Gastrocnemius medialis (tissue), 4 donors: ENCODE results near the gene PCED1B. TPM values are rescaled to one million over a fixed set of nuclear protein-coding genes. Genes with fewer than 3 reads are reported as not detected.

Experiments used
- ATAC-seq, 2 donors: fragments of 150-250 bp; one replicate each; pipeline ENCODE4 v1.9.1; 2016
- DNase-seq, 2 donors: peaks; one replicate each; pipeline ENCODE4 v3.0.0-alpha.2; 2019
- H3K27ac ChIP-seq, 4 donors: fragments of 200-600 bp; sonication (generic); 1 replicate in 1 of 4; 2 replicates in 3 of 4; pipeline ENCODE4 v1.5.1; 2016 to 2018; ENCODE audit warnings: mild to moderate bottlenecking in 2 of 4, moderate library complexity in 1 of 4
- H3K27me3 ChIP-seq, 3 donors: fragments of 200-600 bp; sonication (generic) in 2 of 3; 1 replicate in 1 of 3; 2 replicates in 2 of 3; pipeline versions ENCODE4 v1.5.1 to v1.6.0; 2016 to 2019; ENCODE audit warnings: mild to moderate bottlenecking in 1 of 3, moderate library complexity in 1 of 3
- H3K36me3 ChIP-seq, 2 donors: fragments of 200-600 bp; sonication (generic) in 1 of 2; one replicate each; pipeline ENCODE4 v1.5.1; 2017 to 2018
- H3K4me1 ChIP-seq, 2 donors: fragments of 200-600 bp; sonication (generic) in 1 of 2; one replicate each; pipeline ENCODE4 v1.5.1; 2016 to 2017; ENCODE audit warnings: mild to moderate bottlenecking in 2 of 2
- H3K4me3 ChIP-seq, 4 donors: fragments of 200-600 bp; sonication (generic) in 3 of 4; 1 replicate in 1 of 4; 2 replicates in 3 of 4; pipeline ENCODE4 v1.5.1; 2016 to 2019; ENCODE audit warnings: mild to moderate bottlenecking in 2 of 4
- H3K9me3 ChIP-seq, 3 donors: fragments of 200-600 bp; sonication (generic) in 2 of 3; 1 replicate in 1 of 3; 2 replicates in 2 of 3; pipeline ENCODE4 v1.5.1; 2016 to 2019
- CTCF ChIP-seq, 5 experiments: fragments of 450-650 bp in 3 of 5; fragments of 200-600 bp in 2 of 5; sonication (generic) in 2 of 5; IDR thresholded peaks in 4 of 5; conservative IDR thresholded peaks in 1 of 5; 1 replicate in 4 of 5; 2 replicates in 1 of 5; pipeline ENCODE4 v1.5.1; 2016 to 2019; ENCODE audit warnings: antibody characterized with exemption in 5 of 5, mild to moderate bottlenecking in 3 of 5, moderate library complexity in 3 of 5
- POLR2A ChIP-seq, 2 donors: fragments of 450-650 bp; IDR thresholded peaks; one replicate each; pipeline ENCODE4 v1.6.1; 2017; ENCODE audit warnings: antibody characterized with exemption in 2 of 2, mild to moderate bottlenecking in 2 of 2, moderate library complexity in 2 of 2
- in situ Hi-C, 4 donors: fragments of 200-750 bp; cut with MboI; loops; one replicate each; pipeline versions ENCODE4 v1.15.0 to v1.8.0; 2017; ENCODE audit warnings: low sequenced_read_pairs in 4 of 4
- intact Hi-C: fragments of 100-400 bp; cut with DNase I; formaldehyde crosslinking; loops from one replicate; pipeline ENCODE4 v1.15.1; 2023; ENCODE audit warnings: low total_unique reads
- total RNA-seq, 4 donors: library from RNA; depleted of rRNA; stranded (reverse); fragments of >200 nt; gene quantifications; one replicate each; pipeline versions ENCODE4 v1.1.0 to v1.2.3, GENCODE V29; 2016

The PCED1B gene
- total RNA-seq, 4 donors from 2014 or later = 0.36 to 0.55 (median 0.47) TPM; not detected in 1

GRCh38 chr12:47126246-47126645, 46.8 kb downstream of the PCED1B start:
- no peaks in the 10 kb centered on the region for H3K9me3 ChIP-seq
- intact Hi-C loops = no loop called here
- TF ChIP-seq POLR2A (IDR thresholded peaks at IDR 0.05) (no peak), CTCF (IDR thresholded peaks at IDR 0.05 in 4 of 5, conservative IDR thresholded peaks at IDR 0.05 in 1 of 5) (no peak)

GRCh38 chr12:47131011-47131410, 51.6 kb downstream of the PCED1B start:
- Histone ChIP-seq H3K27me3 (no peaks in the 10 kb centered on the region), H3K9me3 (no peaks in the 10 kb centered on the region), H3K36me3 (no peaks in the 10 kb centered on the region), H3K4me1 (no peaks in the 10 kb centered on the region), H3K27ac (no peak overlapping the region), H3K4me3 (no peak overlapping the region)
- intact Hi-C loops = no loop called here
- in situ Hi-C loops = no loop called here
- TF ChIP-seq CTCF (IDR thresholded peaks at IDR 0.05 in 4 of 5, conservative IDR thresholded peaks at IDR 0.05 in 1 of 5) = no peak
- no peak for TF ChIP-seq POLR2A (IDR thresholded peaks at IDR 0.05)
- ATAC-seq = no peak
- no peak for DNase-seq

More at GRCh38 chr12:47126246-47126645, 46.8 kb downstream of the PCED1B start:
- in situ Hi-C loops = no loop called here
- H3K4me1 ChIP-seq = no peaks in the 10 kb centered on the region
- no peak overlapping the region for H3K27ac ChIP-seq
- H3K27me3 ChIP-seq = no peaks in the 10 kb centered on the region
- H3K4me3 ChIP-seq = no peak overlapping the region
- no peaks in the 10 kb centered on the region for H3K36me3 ChIP-seq
- DNase-seq (no peak), ATAC-seq (no peak)

- TF ChIP-seq POLR2A (IDR thresholded peaks at IDR 0.05) (no peak), CTCF (IDR thresholded peaks at IDR 0.05 in 4 of 5, conservative IDR thresholded peaks at IDR 0.05 in 1 of 5) (no peak)
- H3K27me3 ChIP-seq = no peaks in the 10 kb centered on the region
- H3K4me3 ChIP-seq = no peak overlapping the region
- ATAC-seq (no peak), DNase-seq (no peak)
- no peak overlapping the region for H3K27ac ChIP-seq
- intact Hi-C loops (no loop called here), in situ Hi-C loops (no loop called here)
- no peaks in the 10 kb centered on the region for H3K4me1 ChIP-seq
- H3K9me3 ChIP-seq = no peaks in the 10 kb centered on the region
- H3K36me3 ChIP-seq = no peaks in the 10 kb centered on the region
Measured at GRCh38 chr12:47134005-47134404, 54.6 kb downstream of the PCED1B start.

- Histone ChIP-seq H3K36me3 (no peaks in the 10 kb centered on the region), H3K27ac (no peak overlapping the region), H3K9me3 (no peaks in the 10 kb centered on the region), H3K4me3 (no peak overlapping the region), H3K4me1 (no peaks in the 10 kb centered on the region), H3K27me3 (no peaks in the 10 kb centered on the region)
- ATAC-seq (no peak), DNase-seq (no peak)
- intact Hi-C loops = no loop called here
- no peak for TF ChIP-seq CTCF (IDR thresholded peaks at IDR 0.05 in 4 of 5, conservative IDR thresholded peaks at IDR 0.05 in 1 of 5)
- no peak for TF ChIP-seq POLR2A (IDR thresholded peaks at IDR 0.05)
- in situ Hi-C loops = no loop called here
Measured at GRCh38 chr12:47135578-47135977, 56.2 kb downstream of the PCED1B start.

- Histone ChIP-seq H3K4me1 (no peaks in the 10 kb centered on the region), H3K9me3 (no peaks in the 10 kb centered on the region), H3K4me3 (no peak overlapping the region), H3K27ac (no peak overlapping the region), H3K27me3 (no peaks in the 10 kb centered on the region), H3K36me3 (no peaks in the 10 kb centered on the region)
- no peak for ATAC-seq
- in situ Hi-C loops (no loop called here), intact Hi-C loops (no loop called here)
- TF ChIP-seq POLR2A (IDR thresholded peaks at IDR 0.05) = no peak
- no peak for TF ChIP-seq CTCF (IDR thresholded peaks at IDR 0.05 in 4 of 5, conservative IDR thresholded peaks at IDR 0.05 in 1 of 5)
- no peak for DNase-seq
Measured at GRCh38 chr12:47139000-47139681, 59.7 kb downstream of the PCED1B start.
